Neuronal stem cell (in vitro differentiated cells): Measurements from ENCODE around the gene UQCR10.
"Not testable (repeated sequence)": the region's sequence is repeated elsewhere in the genome, so short reads cannot be mapped to it uniquely, and the experiment has no call there.

Experiments used
- DNase-seq: peaks from one replicate; pipeline ENCODE4 v3.0.0-alpha.2; 2013; ENCODE audit warnings: low spot score
- H2AFZ ChIP-seq: one replicate; pipeline ENCODE4 v1.6.1; 2013; ENCODE audit warnings: mild to moderate bottlenecking, low read length, inconsistent platforms
- H2AK5ac ChIP-seq: 2 replicates; pipeline ENCODE4 v1.6.1; 2013; ENCODE audit warnings: low read depth, mild to moderate bottlenecking, inconsistent platforms, low read length, moderate library complexity, mixed read lengths
- H2BK120ac ChIP-seq: 2 replicates; pipeline ENCODE4 v1.6.1; 2013; ENCODE audit warnings: low read depth, mild to moderate bottlenecking, inconsistent platforms, low read length, moderate library complexity, mixed read lengths
- H2BK12ac ChIP-seq: one replicate; pipeline ENCODE4 v1.6.1; 2013; ENCODE audit warnings: low read length, inconsistent platforms
- H2BK15ac ChIP-seq: 2 replicates; pipeline ENCODE4 v1.6.1; 2013; ENCODE audit warnings: mild to moderate bottlenecking, low read length, inconsistent platforms, mixed read lengths
- H2BK5ac ChIP-seq: one replicate; pipeline ENCODE4 v1.6.1; 2013; ENCODE audit warnings: inconsistent platforms, mild to moderate bottlenecking, low read length, moderate library complexity
- H3K14ac ChIP-seq: one replicate; pipeline ENCODE4 v1.6.1; 2013; ENCODE audit warnings: low read length, inconsistent platforms
- H3K18ac ChIP-seq: 2 replicates; pipeline ENCODE4 v1.6.1; 2013; ENCODE audit warnings: low read length, inconsistent platforms
- H3K23ac ChIP-seq: 2 replicates; pipeline ENCODE4 v1.6.1; 2013; ENCODE audit warnings: low read depth, mild to moderate bottlenecking, mixed read lengths, low read length, inconsistent platforms; ENCODE audit not compliant: poor library complexity
- H3K27ac ChIP-seq: replicated peaks from 3 replicates; pipeline ENCODE4 v1.5.1; 2013; ENCODE audit warnings: low read length, inconsistent platforms
- H3K27me3 ChIP-seq, 3 experiments: 2 replicates each; pipeline ENCODE4 v1.6.1; 2013; ENCODE audit warnings: low read length in 3 of 3, mild to moderate bottlenecking in 2 of 3, inconsistent platforms in 1 of 3, low read depth in 1 of 3, mixed read lengths in 1 of 3, moderate library complexity in 1 of 3; ENCODE audit not compliant: control insufficient read depth in 3 of 3, insufficient read depth in 3 of 3
- H3K36me3 ChIP-seq, 2 donors: replicated peaks in 1 of 2; 2 replicates each; pipeline ENCODE4 v1.6.1; 2013; ENCODE audit warnings: low read length in 2 of 2; ENCODE audit not compliant: control insufficient read depth in 2 of 2, insufficient read depth in 2 of 2
- H3K4ac ChIP-seq: 2 replicates; pipeline ENCODE4 v1.6.1; 2013; ENCODE audit warnings: inconsistent platforms, mild to moderate bottlenecking, low read length, moderate library complexity
- H3K4me1 ChIP-seq, 2 donors: 1 replicate in 1 of 2; 2 replicates in 1 of 2; pipeline ENCODE4 v1.6.1; 2013; ENCODE audit warnings: low read length in 2 of 2, low read depth in 1 of 2; ENCODE audit not compliant: control insufficient read depth in 2 of 2, insufficient read depth in 1 of 2
- H3K4me2 ChIP-seq: one replicate; pipeline ENCODE4 v1.6.1; 2013; ENCODE audit warnings: mild to moderate bottlenecking, low read length, inconsistent platforms; ENCODE audit not compliant: insufficient read depth, poor library complexity, severe bottlenecking
- H3K4me3 ChIP-seq, 2 donors: 2 replicates each; pipeline ENCODE4 v1.5.1; 2013; ENCODE audit warnings: low read length in 2 of 2, mild to moderate bottlenecking in 2 of 2, inconsistent platforms in 1 of 2, moderate library complexity in 1 of 2
- H3K79me1 ChIP-seq: one replicate; pipeline ENCODE4 v1.6.1; 2013; ENCODE audit warnings: low read depth, mild to moderate bottlenecking, inconsistent platforms, low read length, moderate library complexity
- H3K9ac ChIP-seq: one replicate; pipeline ENCODE4 v1.6.1; 2013; ENCODE audit warnings: mild to moderate bottlenecking, low read depth, low read length, inconsistent platforms; ENCODE audit not compliant: poor library complexity
- H3K9me3 ChIP-seq, 2 donors: replicated peaks in 1 of 2; 2 replicates each; pipeline versions ENCODE3 to v1.6.1; 2013; ENCODE audit warnings: low read length in 2 of 2, mild to moderate bottlenecking in 2 of 2, inconsistent platforms in 1 of 2, low read depth in 1 of 2, mixed read lengths in 1 of 2, moderate library complexity in 1 of 2; ENCODE audit not compliant: control insufficient read depth in 2 of 2, insufficient read depth in 1 of 2
- H4K8ac ChIP-seq: one replicate; pipeline ENCODE4 v1.6.1; 2013; ENCODE audit warnings: low read depth, mild to moderate bottlenecking, inconsistent platforms, low read length, moderate library complexity
- H4K91ac ChIP-seq: one replicate; pipeline ENCODE4 v1.6.1; 2013; ENCODE audit warnings: low read length, low read depth, mild to moderate bottlenecking, inconsistent platforms; ENCODE audit not compliant: poor library complexity
- WGBS, 2 donors: extraction: QIAGEN DNeasy Blood & Tissue Kit; methylation state at CpG; one replicate each; pipeline ENCODE4 v1.1.7; 2013; ENCODE audit warnings: missing lambda C conversion rate in 2 of 2, mixed read lengths in 1 of 2; ENCODE audit not compliant: insufficient read length in 2 of 2, insufficient replicate concordance in 1 of 2; ENCODE audit errors: extremely low coverage in 2 of 2; 5-methylcytosine and 5-hydroxymethylcytosine counted together

Gene UQCR10

GRCh38 chr22:29753808-29754657, 13.1 kb upstream of the UQCR10 start:
- Histone ChIP-seq H3K4me3 (no peak overlapping the region), H3K27me3 (no peaks in the 10 kb centered on the region), H3K9me3 (no peaks in the 10 kb centered on the region), H3K23ac (no peak overlapping the region), H2BK120ac (no peak overlapping the region), H2AK5ac (no peak overlapping the region), H2BK5ac (no peak overlapping the region), H2BK12ac (no peak overlapping the region), H3K79me1 (no peaks in the 10 kb centered on the region), H2BK15ac (no peak overlapping the region), H3K9ac (no peak overlapping the region), H2AFZ (no peak overlapping the region), H3K4me2 (no peak overlapping the region), H3K4ac (no peak overlapping the region), H4K91ac (no peak overlapping the region), H4K8ac (no peak overlapping the region), H3K18ac (no peak overlapping the region), H3K4me1 (peaks cover 3 to 5% of the 10 kb centered on the region in 2 donors), H3K36me3 (no peaks in the 10 kb centered on the region), H3K27ac (no peak overlapping the region), H3K14ac (no peak overlapping the region)
- no peak for DNase-seq
- no CpG with 5 or more reads among the region's 16 CpGs for WGBS, 2 donors

GRCh38 chr22:29754658-29755395, 12.3 kb upstream of the UQCR10 start:
- H4K8ac ChIP-seq, H3K14ac ChIP-seq, H3K79me1 ChIP-seq, H3K23ac ChIP-seq, DNase-seq, H3K27ac ChIP-seq, H3K27me3 ChIP-seq, H3K4me1 ChIP-seq, H2BK15ac ChIP-seq, H2BK120ac ChIP-seq, H3K9me3 ChIP-seq, H3K4me3 ChIP-seq, H3K18ac ChIP-seq, H2AFZ ChIP-seq, H2BK5ac ChIP-seq, H2BK12ac ChIP-seq, H3K9ac ChIP-seq, H3K4ac ChIP-seq, H3K36me3 ChIP-seq, H4K91ac ChIP-seq, H3K4me2 ChIP-seq, H2AK5ac ChIP-seq: not testable (repeated sequence)
- WGBS, 2 donors, result no CpG with 5 or more reads among the region's 11 CpGs

- no peak overlapping the region for H3K4ac ChIP-seq
- no peak overlapping the region for H4K8ac ChIP-seq
- no peaks in the 10 kb centered on the region for H3K9me3 ChIP-seq
- H3K36me3 ChIP-seq, result no peaks in the 10 kb centered on the region
- H2BK120ac ChIP-seq, result no peak overlapping the region
- H3K14ac ChIP-seq, result no peak overlapping the region
- peak overlapping the region; percentile 21 for H3K9ac ChIP-seq
- no peak overlapping the region for H3K27ac ChIP-seq
- H3K18ac ChIP-seq, result peak overlapping the region; percentile 64
- H3K4me3 ChIP-seq, result no peak overlapping the region
- H2AK5ac ChIP-seq, result no peak overlapping the region
- H2AFZ ChIP-seq, result no peak overlapping the region
- no peak overlapping the region for H2BK5ac ChIP-seq
- WGBS, 2 donors, result no CpG with 5 or more reads among the region's 9 CpGs
- H3K79me1 ChIP-seq, result no peaks in the 10 kb centered on the region
- no peaks in the 10 kb centered on the region for H3K27me3 ChIP-seq
- H2BK12ac ChIP-seq, result no peak overlapping the region
- H3K4me2 ChIP-seq, result no peak overlapping the region
- no peak for DNase-seq
- H4K91ac ChIP-seq, result no peak overlapping the region
- peak overlapping the region; percentile 38 for H2BK15ac ChIP-seq
- peaks cover 5 to 6% of the 10 kb centered on the region in 2 donors for H3K4me1 ChIP-seq
- no peak overlapping the region for H3K23ac ChIP-seq
Observed at GRCh38 chr22:29755889-29756288, 11.3 kb upstream of the UQCR10 start.

GRCh38 chr22:29756341-29756740, 10.8 kb upstream of the UQCR10 start:
- H2BK12ac ChIP-seq, result no peak overlapping the region
- H3K27ac ChIP-seq, result no peak overlapping the region
- no peak overlapping the region for H2BK5ac ChIP-seq
- no peaks in the 10 kb centered on the region for H3K79me1 ChIP-seq
- no peaks in the 10 kb centered on the region for H3K27me3 ChIP-seq
- H3K14ac ChIP-seq, result no peak overlapping the region
- no peak overlapping the region for H3K23ac ChIP-seq
- no peak overlapping the region for H3K4ac ChIP-seq
- H2BK120ac ChIP-seq, result no peak overlapping the region
- no CpG with 5 or more reads among the region's 7 CpGs for WGBS, 2 donors
- peaks cover 5 to 6% of the 10 kb centered on the region in 2 donors for H3K4me1 ChIP-seq
- no peak overlapping the region for H4K91ac ChIP-seq
- H3K18ac ChIP-seq, result no peak overlapping the region
- no peak overlapping the region for H4K8ac ChIP-seq
- no peaks in the 10 kb centered on the region for H3K36me3 ChIP-seq
- H3K9me3 ChIP-seq, result no peaks in the 10 kb centered on the region
- DNase-seq, result no peak
- H3K4me3 ChIP-seq, result no peak overlapping the region
- H3K4me2 ChIP-seq, result no peak overlapping the region
- H2AK5ac ChIP-seq, result peak overlapping the region; percentile 26
- H2BK15ac ChIP-seq, result no peak overlapping the region
- no peak overlapping the region for H3K9ac ChIP-seq
- H2AFZ ChIP-seq, result no peak overlapping the region
